Epithelial cell of proximal tubule (primary cell): ENCODE data around the gene GOPC. TPM values are rescaled to one million over a fixed set of nuclear protein-coding genes. Genes with fewer than 3 reads are reported as not detected.

Experiments used
- DNase-seq: peaks from one replicate; pipeline ENCODE4 v3.0.0-alpha.2; 2011; ENCODE audit warnings: low read depth
- H3K4me3 ChIP-seq: 2 replicates; pipeline ENCODE4 v1.5.1; 2011; ENCODE audit warnings: low read depth, mild to moderate bottlenecking, low read length
- total RNA-seq: library from RNA; depleted of rRNA; stranded (reverse); fragments of >200 nt; gene quantifications from 2 replicates; pipeline ENCODE4 v1.2.3, GENCODE V29; 2015
- TF ChIP-seq, protein P1 (sequence below): conservative IDR thresholded peaks from 2 replicates; pipeline ENCODE4 v1.5.1; 2012; ENCODE audit warnings: low read depth, mild to moderate bottlenecking, low read length

GOPC gene
- total RNA-seq, 1 donor from 2014 or later = 13.2 TPM

GRCh38 chr6:117619178-117619577 lies 16.9 kb upstream of the GOPC start:
- no peak for DNase-seq
- TF ChIP-seq, protein P1, sequence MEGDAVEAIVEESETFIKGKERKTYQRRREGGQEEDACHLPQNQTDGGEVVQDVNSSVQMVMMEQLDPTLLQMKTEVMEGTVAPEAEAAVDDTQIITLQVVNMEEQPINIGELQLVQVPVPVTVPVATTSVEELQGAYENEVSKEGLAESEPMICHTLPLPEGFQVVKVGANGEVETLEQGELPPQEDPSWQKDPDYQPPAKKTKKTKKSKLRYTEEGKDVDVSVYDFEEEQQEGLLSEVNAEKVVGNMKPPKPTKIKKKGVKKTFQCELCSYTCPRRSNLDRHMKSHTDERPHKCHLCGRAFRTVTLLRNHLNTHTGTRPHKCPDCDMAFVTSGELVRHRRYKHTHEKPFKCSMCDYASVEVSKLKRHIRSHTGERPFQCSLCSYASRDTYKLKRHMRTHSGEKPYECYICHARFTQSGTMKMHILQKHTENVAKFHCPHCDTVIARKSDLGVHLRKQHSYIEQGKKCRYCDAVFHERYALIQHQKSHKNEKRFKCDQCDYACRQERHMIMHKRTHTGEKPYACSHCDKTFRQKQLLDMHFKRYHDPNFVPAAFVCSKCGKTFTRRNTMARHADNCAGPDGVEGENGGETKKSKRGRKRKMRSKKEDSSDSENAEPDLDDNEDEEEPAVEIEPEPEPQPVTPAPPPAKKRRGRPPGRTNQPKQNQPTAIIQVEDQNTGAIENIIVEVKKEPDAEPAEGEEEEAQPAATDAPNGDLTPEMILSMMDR = no peak

DNA sequence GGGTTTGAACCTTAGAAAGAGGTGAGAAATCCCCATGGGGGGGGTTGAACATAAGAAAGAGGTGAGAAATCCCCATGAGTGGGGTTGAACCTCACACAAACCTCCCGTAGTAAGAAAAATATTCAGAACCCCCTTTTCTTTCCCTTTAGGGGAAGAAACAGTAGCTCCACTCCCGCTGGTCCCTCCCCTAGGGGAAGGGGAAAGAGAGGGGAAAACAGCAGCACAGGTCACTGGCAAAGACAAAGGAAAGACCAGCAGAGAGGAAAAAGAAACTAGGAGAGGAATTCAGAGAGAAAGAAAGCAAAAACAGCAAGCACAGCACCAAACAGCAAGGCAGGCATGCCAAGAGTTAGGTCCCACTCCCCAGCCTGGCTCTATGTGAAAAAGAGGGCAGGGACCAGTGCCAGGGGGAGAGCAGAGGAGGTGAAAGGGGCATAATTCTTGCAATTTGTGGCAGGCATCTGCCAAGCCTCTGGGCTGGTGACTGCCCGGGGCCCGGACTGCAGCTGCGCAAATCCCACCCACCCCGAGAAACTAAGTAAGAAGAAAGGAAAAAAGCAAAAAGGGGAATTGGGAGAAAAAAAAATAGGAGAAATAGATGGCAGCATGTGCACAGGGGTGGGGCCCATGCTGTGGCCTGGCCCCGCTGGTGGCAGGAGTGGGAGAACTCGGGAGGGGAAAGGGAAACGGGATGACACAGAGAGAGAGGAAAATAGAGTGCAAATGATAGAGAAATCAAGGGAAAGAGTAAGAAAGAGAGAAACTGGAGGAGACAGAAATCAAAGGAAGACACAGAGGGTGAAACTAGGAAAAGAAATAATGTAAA lies 15.1 kb upstream of the GOPC start:
- no peak for DNase-seq
- no peak overlapping the region for H3K4me3 ChIP-seq
- TF ChIP-seq, protein P1 = no peak

More at GRCh38 chr6:117619178-117619577, 16.9 kb upstream of the GOPC start:
- H3K4me3 ChIP-seq = no peak overlapping the region

GRCh38 chr6:117616391-117617209 lies 14.3 kb upstream of the GOPC start:
- no peak for DNase-seq
- H3K4me3 ChIP-seq = no peak overlapping the region
- TF ChIP-seq, protein P1 = no peak

- TF ChIP-seq, protein P1 = no peak
- no peak overlapping the region for H3K4me3 ChIP-seq
- DNase-seq = no peak
Observed at GRCh38 chr6:117615750-117616390, 13.6 kb upstream of the GOPC start.

DNA sequence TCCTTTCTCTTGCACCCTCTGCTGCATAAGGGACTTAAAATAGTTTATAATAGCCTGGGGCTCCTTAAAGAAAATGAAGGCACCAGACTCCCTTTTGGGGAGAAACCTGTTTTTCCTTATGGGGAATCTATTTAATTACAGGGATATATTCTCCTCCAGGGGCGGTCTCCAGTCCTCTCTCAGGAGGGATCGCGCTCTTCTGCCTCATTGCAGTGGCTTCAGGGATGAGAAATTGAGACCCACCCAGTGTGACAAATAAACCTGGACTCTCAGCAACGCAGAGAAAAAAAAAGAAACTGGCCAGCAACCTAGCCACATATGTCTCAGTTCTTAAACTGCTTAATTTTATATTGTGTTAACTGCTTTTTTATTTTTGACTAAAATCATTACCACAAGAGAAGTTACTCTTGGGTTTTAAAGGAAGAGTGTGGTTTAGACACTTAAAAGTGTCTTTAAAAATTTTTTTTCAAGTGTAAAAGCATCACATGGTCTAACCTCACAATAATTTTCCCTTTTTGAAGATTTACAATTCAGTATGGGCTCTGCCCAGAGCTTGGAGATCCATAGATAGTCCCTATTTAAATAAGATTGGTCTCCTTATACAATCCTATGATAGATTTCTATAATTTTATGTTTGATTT lies 11.7 kb upstream of the GOPC start:
- DNase-seq = no peak
- no peak overlapping the region for H3K4me3 ChIP-seq
- TF ChIP-seq, protein P1 = no peak

GRCh38 chr6:117607511-117607910 lies 5.2 kb upstream of the GOPC start:
- DNase-seq = no peak
- H3K4me3 ChIP-seq = no peak overlapping the region
- TF ChIP-seq, protein P1 = no peak
